Esophagus squamous epithelium (tissue), 4 donors: ENCODE measurements around the gene KCNK4.

Experiments
- CTCF ChIP-seq, 6 experiments: fragments of 450-650 bp in 4 of 6; fragments of 200-600 bp in 2 of 6; sonication (generic) in 2 of 6; IDR thresholded peaks; one replicate each; pipeline ENCODE4 v1.5.1; 2016 to 2019; ENCODE audit warnings: antibody characterized with exemption in 6 of 6, mild to moderate bottlenecking in 4 of 6, moderate library complexity in 4 of 6
- POLR2A ChIP-seq, 4 donors: fragments of 450-650 bp; IDR thresholded peaks; one replicate each; pipeline ENCODE4 v1.6.1; 2017; ENCODE audit warnings: antibody characterized with exemption in 4 of 4, mild to moderate bottlenecking in 4 of 4, moderate library complexity in 3 of 4

GRCh38 chr11:64255135-64256128 lies 35.7 kb upstream of the KCNK4 start:
- TF ChIP-seq CTCF (IDR thresholded peaks at IDR 0.05) = no peak
- TF ChIP-seq POLR2A (IDR thresholded peaks at IDR 0.05) = no peak
